WTC11 (cell line): ENCODE results near the gene TREX2.

Experiments
- TF ChIP-seq, protein P1 (sequence below): sonication (generic); formaldehyde crosslinking; IDR thresholded peaks from 2 replicates; pipeline ENCODE4 v1.8.1; 2023; ENCODE audit warnings: mild to moderate bottlenecking, missing genetic modification reagents, moderate library complexity
- TF ChIP-seq, protein P2 (sequence below): fragments of 200-600 bp; IDR thresholded peaks from 2 replicates; pipeline ENCODE4 v1.8.0; 2022; ENCODE audit warnings: antibody characterized with exemption
- TF ChIP-seq, protein P3 (sequence below): fragments of 250-450 bp; sonication (Bioruptor Pico); IDR thresholded peaks from 2 replicates; pipeline ENCODE4 v2.1.2; 2022; ENCODE audit warnings: mild to moderate bottlenecking, moderate library complexity
- TF ChIP-seq, protein P4 (sequence below): sonication (generic); formaldehyde crosslinking; IDR thresholded peaks from 2 replicates; pipeline ENCODE4 v1.8.1; 2022; ENCODE audit warnings: low read depth, missing genetic modification reagents, borderline replicate concordance
- TF ChIP-seq, protein P5 (sequence below): sonication (generic); formaldehyde crosslinking; IDR thresholded peaks from 2 replicates; pipeline ENCODE4 v1.8.1; 2022; ENCODE audit warnings: mild to moderate bottlenecking, missing genetic modification reagents, moderate library complexity, borderline replicate concordance

DNA sequence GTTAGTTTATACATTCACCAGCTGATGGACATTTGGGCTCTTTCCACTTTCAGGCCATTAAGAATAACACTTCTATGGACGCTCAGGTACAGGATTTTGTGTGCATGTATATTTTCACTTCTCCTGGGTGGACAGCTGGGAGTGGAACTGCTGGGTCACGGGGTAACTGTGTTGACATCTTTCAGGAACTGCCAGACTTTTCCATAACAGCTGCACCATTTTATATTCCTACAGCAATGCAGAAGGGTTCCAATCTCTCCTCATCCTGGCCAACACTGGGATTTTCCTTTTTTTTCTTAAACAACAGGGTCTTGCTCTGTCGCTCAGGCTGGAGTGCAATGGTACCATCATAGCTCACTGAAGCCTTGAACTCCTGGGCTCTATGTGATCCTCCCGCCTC lies 12.6 kb upstream of the TREX2 start:
- TF ChIP-seq, protein P1, sequence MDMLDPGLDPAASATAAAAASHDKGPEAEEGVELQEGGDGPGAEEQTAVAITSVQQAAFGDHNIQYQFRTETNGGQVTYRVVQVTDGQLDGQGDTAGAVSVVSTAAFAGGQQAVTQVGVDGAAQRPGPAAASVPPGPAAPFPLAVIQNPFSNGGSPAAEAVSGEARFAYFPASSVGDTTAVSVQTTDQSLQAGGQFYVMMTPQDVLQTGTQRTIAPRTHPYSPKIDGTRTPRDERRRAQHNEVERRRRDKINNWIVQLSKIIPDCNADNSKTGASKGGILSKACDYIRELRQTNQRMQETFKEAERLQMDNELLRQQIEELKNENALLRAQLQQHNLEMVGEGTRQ (CRISPR knock-in tag) = no peak
- TF ChIP-seq, protein P2, sequence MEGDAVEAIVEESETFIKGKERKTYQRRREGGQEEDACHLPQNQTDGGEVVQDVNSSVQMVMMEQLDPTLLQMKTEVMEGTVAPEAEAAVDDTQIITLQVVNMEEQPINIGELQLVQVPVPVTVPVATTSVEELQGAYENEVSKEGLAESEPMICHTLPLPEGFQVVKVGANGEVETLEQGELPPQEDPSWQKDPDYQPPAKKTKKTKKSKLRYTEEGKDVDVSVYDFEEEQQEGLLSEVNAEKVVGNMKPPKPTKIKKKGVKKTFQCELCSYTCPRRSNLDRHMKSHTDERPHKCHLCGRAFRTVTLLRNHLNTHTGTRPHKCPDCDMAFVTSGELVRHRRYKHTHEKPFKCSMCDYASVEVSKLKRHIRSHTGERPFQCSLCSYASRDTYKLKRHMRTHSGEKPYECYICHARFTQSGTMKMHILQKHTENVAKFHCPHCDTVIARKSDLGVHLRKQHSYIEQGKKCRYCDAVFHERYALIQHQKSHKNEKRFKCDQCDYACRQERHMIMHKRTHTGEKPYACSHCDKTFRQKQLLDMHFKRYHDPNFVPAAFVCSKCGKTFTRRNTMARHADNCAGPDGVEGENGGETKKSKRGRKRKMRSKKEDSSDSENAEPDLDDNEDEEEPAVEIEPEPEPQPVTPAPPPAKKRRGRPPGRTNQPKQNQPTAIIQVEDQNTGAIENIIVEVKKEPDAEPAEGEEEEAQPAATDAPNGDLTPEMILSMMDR = no peak
- TF ChIP-seq, protein P3, sequence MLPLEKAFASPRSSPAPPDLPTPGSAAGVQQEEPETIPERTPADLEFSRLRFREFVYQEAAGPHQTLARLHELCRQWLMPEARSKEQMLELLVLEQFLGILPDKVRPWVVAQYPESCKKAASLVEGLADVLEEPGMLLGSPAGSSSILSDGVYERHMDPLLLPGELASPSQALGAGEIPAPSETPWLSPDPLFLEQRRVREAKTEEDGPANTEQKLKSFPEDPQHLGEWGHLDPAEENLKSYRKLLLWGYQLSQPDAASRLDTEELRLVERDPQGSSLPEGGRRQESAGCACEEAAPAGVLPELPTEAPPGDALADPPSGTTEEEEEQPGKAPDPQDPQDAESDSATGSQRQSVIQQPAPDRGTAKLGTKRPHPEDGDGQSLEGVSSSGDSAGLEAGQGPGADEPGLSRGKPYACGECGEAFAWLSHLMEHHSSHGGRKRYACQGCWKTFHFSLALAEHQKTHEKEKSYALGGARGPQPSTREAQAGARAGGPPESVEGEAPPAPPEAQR (CRISPR knock-in tag) = no peak
- TF ChIP-seq, protein P4, sequence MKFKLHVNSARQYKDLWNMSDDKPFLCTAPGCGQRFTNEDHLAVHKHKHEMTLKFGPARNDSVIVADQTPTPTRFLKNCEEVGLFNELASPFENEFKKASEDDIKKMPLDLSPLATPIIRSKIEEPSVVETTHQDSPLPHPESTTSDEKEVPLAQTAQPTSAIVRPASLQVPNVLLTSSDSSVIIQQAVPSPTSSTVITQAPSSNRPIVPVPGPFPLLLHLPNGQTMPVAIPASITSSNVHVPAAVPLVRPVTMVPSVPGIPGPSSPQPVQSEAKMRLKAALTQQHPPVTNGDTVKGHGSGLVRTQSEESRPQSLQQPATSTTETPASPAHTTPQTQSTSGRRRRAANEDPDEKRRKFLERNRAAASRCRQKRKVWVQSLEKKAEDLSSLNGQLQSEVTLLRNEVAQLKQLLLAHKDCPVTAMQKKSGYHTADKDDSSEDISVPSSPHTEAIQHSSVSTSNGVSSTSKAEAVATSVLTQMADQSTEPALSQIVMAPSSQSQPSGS (CRISPR knock-in tag) = no peak
- TF ChIP-seq, protein P5, sequence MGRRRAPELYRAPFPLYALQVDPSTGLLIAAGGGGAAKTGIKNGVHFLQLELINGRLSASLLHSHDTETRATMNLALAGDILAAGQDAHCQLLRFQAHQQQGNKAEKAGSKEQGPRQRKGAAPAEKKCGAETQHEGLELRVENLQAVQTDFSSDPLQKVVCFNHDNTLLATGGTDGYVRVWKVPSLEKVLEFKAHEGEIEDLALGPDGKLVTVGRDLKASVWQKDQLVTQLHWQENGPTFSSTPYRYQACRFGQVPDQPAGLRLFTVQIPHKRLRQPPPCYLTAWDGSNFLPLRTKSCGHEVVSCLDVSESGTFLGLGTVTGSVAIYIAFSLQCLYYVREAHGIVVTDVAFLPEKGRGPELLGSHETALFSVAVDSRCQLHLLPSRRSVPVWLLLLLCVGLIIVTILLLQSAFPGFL (CRISPR knock-in tag) = no peak
